ENCODE results near the gene AGBL4. TPM values are rescaled to one million over a fixed set of nuclear protein-coding genes. Genes with fewer than 3 reads are reported as not detected.

AGBL4 gene
- total and polyA plus RNA-seq, 2 of the 4 experiments (the other 2 are of a cell fraction), result not detected

GRCh38 chr1:49824261-49824660, 199.5 kb downstream of the AGBL4 start:
- H3K9me3 ChIP-seq (ENCODE audit: control insufficient read depth, insufficient read depth, low read length), result 0 out of 2 replicates have a peak, but pooled peaks cover 2% of the 10 kb centered on the region
- no peaks in the 10 kb centered on the region for H3K36me3 ChIP-seq (ENCODE audit: control insufficient read depth, insufficient read depth, low read length)
- H2AK9ac ChIP-seq (replicated peaks; ENCODE audit: low read depth, low read length, poor library complexity), result no peak overlapping the region
- WGBS, 2 experiments (ENCODE audit: extremely low coverage in 2 of 2, insufficient read length in 1 of 2), result no CpG with 5 or more reads among the region's 1 CpG
- H3K4me3 ChIP-seq (ENCODE audit: insufficient read depth, low read depth, low read length), result no peak overlapping the region
- no peak overlapping the region for H3K4ac ChIP-seq (ENCODE audit: low read depth, low read length)
- ChIA-PET POLR2A (ENCODE audit: unreplicated experiment) (no interaction called here), CTCF (no interaction called here)
- dilution Hi-C loops (cut with HindIII; ENCODE audit: low sequenced_read_pairs, unreplicated experiment) (no loop called here), in situ Hi-C loops (cut with MboI; ENCODE audit: low sequenced_read_pairs) (no loop called here), intact Hi-C loops (cut with micrococcal nuclease) (no loop called here)
- no peak overlapping the region for H3K27ac ChIP-seq (ENCODE audit: insufficient read depth, low read length)
- no peak overlapping the region for H4K91ac ChIP-seq (ENCODE audit: insufficient read depth, low read depth, low read length)
- H3K4me1 ChIP-seq (ENCODE audit: control insufficient read depth, insufficient read depth, low read length), result no peaks in the 10 kb centered on the region
- H3K9ac ChIP-seq (ENCODE audit: low read depth, low read length), result no peak overlapping the region
- H4K20me1 ChIP-seq (ENCODE audit: insufficient read depth, low read length), result no peaks in the 10 kb centered on the region
- ATAC-seq (ENCODE audit: low read depth) (no peak), DNase-seq (no peak)
- no peak overlapping the region for H2BK20ac ChIP-seq (ENCODE audit: low read depth, low read length)
- H3K27me3 ChIP-seq (ENCODE audit: control insufficient read depth, insufficient read depth, low read length), result no peaks in the 10 kb centered on the region
- no peak overlapping the region for H4K8ac ChIP-seq (ENCODE audit: low read depth in 2 of 2, low read length in 2 of 2)
- no peak overlapping the region for H3K23ac ChIP-seq (ENCODE audit: low read depth, low read length)
- no peak overlapping the region for H2BK5ac ChIP-seq (ENCODE audit: low read depth, low read length, poor library complexity, severe bottlenecking)
- no peak overlapping the region for H3K4me2 ChIP-seq (ENCODE audit: low read depth, low read length)
- H2AK5ac ChIP-seq (ENCODE audit: low read depth, low read length), result no peak overlapping the region
- H2AFZ ChIP-seq (replicated peaks; ENCODE audit: low read length, poor library complexity), result no peak overlapping the region
- no peaks in the 10 kb centered on the region for H3K9me1 ChIP-seq (ENCODE audit: insufficient read depth, low read length)
- no peak overlapping the region for H4K5ac ChIP-seq (ENCODE audit: low read depth, low read length)
- no peak overlapping the region for H3K56ac ChIP-seq (ENCODE audit: extremely low read depth, insufficient read depth, low read length)
- no TSS peak for BruUV-seq (replicated peaks)
- no peak for TF ChIP-seq FOS (IDR thresholded peaks at IDR 0.05; ENCODE audit: low read depth, low read length)
- no peak for TF ChIP-seq RAD21 (IDR thresholded peaks at IDR 0.05; ENCODE audit: low read length)
- TF ChIP-seq USF2 (IDR thresholded peaks at IDR 0.05; ENCODE audit: low read depth, low read length), result no peak
- TF ChIP-seq RCOR1 (IDR thresholded peaks at IDR 0.05; ENCODE audit: insufficient replicate concordance, low read length), result no peak
- no peak for TF ChIP-seq MAFK (IDR thresholded peaks at IDR 0.05; ENCODE audit: low read depth, low read length)
- TF ChIP-seq ELK1 (IDR thresholded peaks at IDR 0.05; ENCODE audit: borderline replicate concordance, low read depth, low read length), result no peak
- no peak for TF ChIP-seq CTCF (conservative IDR thresholded peaks at IDR 0.05; ENCODE audit: low read depth, low read length)
- TF ChIP-seq CEBPB (IDR thresholded peaks at IDR 0.05; ENCODE audit: low read depth, low read length), result no peak
- TF ChIP-seq POLR2A (IDR thresholded peaks at IDR 0.05; ENCODE audit: low read depth, low read length), result no peak
- TF ChIP-seq MXI1 (IDR thresholded peaks at IDR 0.05; ENCODE audit: borderline replicate concordance, low read depth, low read length), result no peak
- no peak for TF ChIP-seq RFX5 (IDR thresholded peaks at IDR 0.05; ENCODE audit: low read depth, low read length)
- no peak for TF ChIP-seq MAZ (IDR thresholded peaks at IDR 0.05; ENCODE audit: borderline replicate concordance, low read depth, low read length)
- no peak for TF ChIP-seq NFE2L2 (IDR thresholded peaks at IDR 0.05; ENCODE audit: low read depth, low read length)
- no peak for TF ChIP-seq SMC3 (IDR thresholded peaks at IDR 0.05; ENCODE audit: low read depth, low read length)
- no peak for TF ChIP-seq BHLHE40 (IDR thresholded peaks at IDR 0.05; ENCODE audit: low read depth, low read length)
- TF ChIP-seq CHD1 (IDR thresholded peaks at IDR 0.05; ENCODE audit: low read depth, low read length), result no peak
- no peaks in the 10 kb centered on the region for H3K79me1 ChIP-seq (ENCODE audit: low read depth in 1 of 2, low read length in 2 of 2)
- H3K18ac ChIP-seq (ENCODE audit: low read depth, low read length), result no peak overlapping the region
- H2BK15ac ChIP-seq (ENCODE audit: low read depth, low read length), result no peak overlapping the region
- H2BK120ac ChIP-seq (ENCODE audit: low read depth, low read length), result no peak overlapping the region
- no peak overlapping the region for H3K14ac ChIP-seq (replicated peaks; ENCODE audit: low read depth, low read length)
